OCI-LY1 (cell line): Measurements from ENCODE around the gene RAD51B.
A peak's percentile ranks its signal among the peaks of the same experiment; 100 is the strongest.

Experiments used
- H2AFZ ChIP-seq: fragments of 200-600 bp; sonication (generic), shearing (Covaris generic); 2 replicates; pipeline ENCODE4 v1.6.0; 2014; ENCODE audit warnings: antibody characterized with exemption, mild to moderate bottlenecking, low read length
- H3F3A ChIP-seq: fragments of 200-600 bp; sonication (generic), shearing (Covaris generic); 2 replicates; pipeline ENCODE4 v1.6.0; 2014; ENCODE audit warnings: mild to moderate bottlenecking, antibody characterized with exemption, low read length, moderate library complexity; ENCODE audit not compliant: insufficient read depth
- H3K27ac ChIP-seq: fragments of 200-600 bp; sonication (generic); 2 replicates; pipeline ENCODE4 v1.5.1; 2014; ENCODE audit warnings: low read length, mixed run types, mild to moderate bottlenecking, low read depth; ENCODE audit not compliant: poor library complexity, severe bottlenecking
- H3K27me3 ChIP-seq: fragments of 200-600 bp; sonication (generic); 2 replicates; pipeline ENCODE4 v1.6.0; 2014; ENCODE audit warnings: antibody characterized with exemption, mild to moderate bottlenecking, low read length, moderate library complexity; ENCODE audit not compliant: insufficient read depth
- H3K36me3 ChIP-seq: fragments of 200-600 bp; sonication (generic); 2 replicates; pipeline ENCODE4 v1.6.1; 2014; ENCODE audit warnings: mild to moderate bottlenecking, antibody characterized with exemption, low read length, moderate library complexity, mixed read lengths; ENCODE audit not compliant: insufficient read depth
- H3K4me1 ChIP-seq: fragments of 200-600 bp; sonication (generic); 2 replicates; pipeline ENCODE4 v1.5.1; 2014; ENCODE audit warnings: mild to moderate bottlenecking, low read length, moderate library complexity; ENCODE audit not compliant: insufficient read depth, severe bottlenecking
- H3K4me2 ChIP-seq: fragments of 200-600 bp; sonication (generic), shearing (Covaris generic); 2 replicates; pipeline ENCODE4 v1.6.1; 2014; ENCODE audit warnings: low read length
- H3K4me3 ChIP-seq: fragments of 200-600 bp; sonication (generic); 2 replicates; pipeline ENCODE4 v1.5.1; 2014; ENCODE audit warnings: low read length, low read depth, mild to moderate bottlenecking, mixed read lengths; ENCODE audit not compliant: poor library complexity, severe bottlenecking
- H3K79me2 ChIP-seq: fragments of 200-600 bp; shearing (Covaris generic); 2 replicates; pipeline ENCODE4 v1.6.1; 2016; ENCODE audit warnings: mixed run types, low read length, mixed read lengths; ENCODE audit not compliant: insufficient read depth
- H3K9ac ChIP-seq: fragments of 200-600 bp; sonication (generic), shearing (Covaris generic); 2 replicates; pipeline ENCODE4 v1.6.1; 2014; ENCODE audit warnings: mild to moderate bottlenecking, low read length, mixed read lengths
- H3K9me2 ChIP-seq: fragments of 200-600 bp; sonication (generic), shearing (Covaris generic); 2 replicates; pipeline ENCODE4 v1.6.1; 2014; ENCODE audit warnings: low read depth, mild to moderate bottlenecking, low read length, mixed read lengths
- H3K9me3 ChIP-seq: fragments of 200-600 bp; shearing (Covaris generic); 2 replicates; pipeline ENCODE4 v1.6.1; 2014; ENCODE audit warnings: low read length, mixed read lengths
- H4K20me1 ChIP-seq: fragments of 200-600 bp; sonication (generic), shearing (Covaris generic); 2 replicates; pipeline ENCODE4 v1.6.0; 2016; ENCODE audit warnings: mild to moderate bottlenecking, low read length; ENCODE audit not compliant: insufficient read depth
- CTCF ChIP-seq: fragments of 200-600 bp; sonication (generic), shearing (Covaris generic); IDR thresholded peaks from 2 replicates; pipeline ENCODE4 v1.5.1; 2017; ENCODE audit warnings: mild to moderate bottlenecking, antibody characterized with exemption, low read length, moderate library complexity, mixed read lengths
- EZH2 ChIP-seq: fragments of 200-600 bp; sonication (generic), shearing (Covaris generic); IDR thresholded peaks from 2 replicates; pipeline ENCODE4 v1.8.0; 2017; ENCODE audit warnings: borderline replicate concordance, mixed run types, mild to moderate bottlenecking, antibody characterized with exemption, low read length, moderate library complexity, mixed read lengths

RAD51B gene

DNA sequence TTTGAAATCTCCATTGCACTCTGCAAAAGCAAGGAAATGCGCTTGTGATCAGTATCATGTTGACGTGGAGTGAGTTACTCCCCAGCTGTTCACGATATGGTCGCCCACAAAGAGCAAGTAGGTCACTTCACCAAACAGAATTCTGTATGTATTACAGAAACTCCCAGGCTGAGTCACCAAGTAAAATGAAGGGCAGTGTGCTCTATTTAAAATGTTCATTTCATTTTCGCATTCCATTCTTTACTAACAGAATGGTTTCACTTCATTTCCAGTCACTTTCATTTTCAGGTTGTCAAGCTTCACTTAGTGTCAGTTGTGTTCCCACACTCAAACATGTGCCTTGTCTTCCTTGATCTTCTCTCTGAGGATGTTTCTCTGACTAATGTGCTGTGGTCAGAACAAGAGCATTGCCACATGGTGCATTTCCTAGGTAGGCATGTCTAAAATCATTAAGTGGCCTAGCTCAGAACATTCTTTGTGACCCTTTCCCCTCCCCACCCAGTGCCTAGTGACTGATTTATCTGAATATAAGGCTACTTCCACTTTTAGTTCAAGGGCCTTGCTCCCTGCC is 391.2 kb downstream of the RAD51B start:
- no peaks in the 10 kb centered on the region for H3K36me3 ChIP-seq
- H3K79me2 ChIP-seq, result no peaks in the 10 kb centered on the region
- H4K20me1 ChIP-seq, result no peaks in the 10 kb centered on the region
- peak overlapping the region; percentile 15; the same call in 1 of the 2 replicates for H3K9ac ChIP-seq
- peak overlapping the region; percentile 30 for H3K4me3 ChIP-seq
- peak overlapping the region; percentile 60 for H3K4me2 ChIP-seq
- H3K27me3 ChIP-seq, result no peaks in the 10 kb centered on the region
- H3K9me2 ChIP-seq, result no peaks in the 10 kb centered on the region
- peak overlapping the region; percentile 56 for H3K27ac ChIP-seq
- no peaks in the 10 kb centered on the region for H3K9me3 ChIP-seq
- H3K4me1 ChIP-seq, result peaks cover 16% of the 10 kb centered on the region
- peak overlapping the region; percentile 4; the same call in 1 of the 2 replicates for H2AFZ ChIP-seq
- no peaks in the 10 kb centered on the region for H3F3A ChIP-seq
- TF ChIP-seq CTCF, result no peak
- no peak for TF ChIP-seq EZH2

- no peak overlapping the region for H2AFZ ChIP-seq
- no peak overlapping the region for H3K4me2 ChIP-seq
- peaks cover 17% of the 10 kb centered on the region for H3K4me1 ChIP-seq
- no peaks in the 10 kb centered on the region for H4K20me1 ChIP-seq
- H3F3A ChIP-seq, result no peaks in the 10 kb centered on the region
- H3K9me3 ChIP-seq, result no peaks in the 10 kb centered on the region
- no peaks in the 10 kb centered on the region for H3K27me3 ChIP-seq
- TF ChIP-seq EZH2 (no peak), CTCF (no peak)
- no peak overlapping the region for H3K4me3 ChIP-seq
- H3K36me3 ChIP-seq, result no peaks in the 10 kb centered on the region
- no peaks in the 10 kb centered on the region for H3K79me2 ChIP-seq
- no peak overlapping the region for H3K9ac ChIP-seq
- no peaks in the 10 kb centered on the region for H3K9me2 ChIP-seq
- H3K27ac ChIP-seq, result peak overlapping the region; percentile 56
Measured at GRCh38 chr14:68211421-68211820, 391.8 kb downstream of the RAD51B start.

- no peaks in the 10 kb centered on the region for H3F3A ChIP-seq
- H3K9ac ChIP-seq, result no peak overlapping the region
- TF ChIP-seq CTCF (no peak), EZH2 (no peak)
- no peak overlapping the region for H3K4me2 ChIP-seq
- H3K4me1 ChIP-seq, result peaks cover 17% of the 10 kb centered on the region
- H3K4me3 ChIP-seq, result no peak overlapping the region
- no peaks in the 10 kb centered on the region for H3K9me3 ChIP-seq
- H4K20me1 ChIP-seq, result no peaks in the 10 kb centered on the region
- H2AFZ ChIP-seq, result no peak overlapping the region
- no peaks in the 10 kb centered on the region for H3K9me2 ChIP-seq
- no peaks in the 10 kb centered on the region for H3K27me3 ChIP-seq
- no peaks in the 10 kb centered on the region for H3K79me2 ChIP-seq
- no peaks in the 10 kb centered on the region for H3K36me3 ChIP-seq
- no peak overlapping the region for H3K27ac ChIP-seq
Measured at GRCh38 chr14:68211886-68212285, 392.3 kb downstream of the RAD51B start.
